Prostate gland (tissue), 2 donors: Measurements from ENCODE around the gene GOT1.

ENCODE experiments used
- CTCF ChIP-seq, 4 experiments: fragments of 200-600 bp in 2 of 4; fragments of 450-650 bp in 2 of 4; sonication (generic) in 2 of 4; IDR thresholded peaks; 1 replicate in 3 of 4; 2 replicates in 1 of 4; pipeline ENCODE4 v1.5.1; 2016 to 2019; ENCODE audit warnings: antibody characterized with exemption in 4 of 4, mild to moderate bottlenecking in 2 of 4, moderate library complexity in 2 of 4
- POLR2A ChIP-seq: fragments of 450-650 bp; IDR thresholded peaks from one replicate; pipeline ENCODE4 v1.6.1; 2016; ENCODE audit warnings: antibody characterized with exemption, mild to moderate bottlenecking

- TF ChIP-seq CTCF (IDR thresholded peaks at IDR 0.05) = no peak
- TF ChIP-seq POLR2A = no peak
Observed at GRCh38 chr10:99449023-99449422, 18.6 kb upstream of the GOT1 start.
